Prostate gland (tissue), 2 donors: ENCODE measurements around the gene S100A6. TPM values are rescaled to one million over a fixed set of nuclear protein-coding genes. Genes with fewer than 3 reads are reported as not detected.

Source experiments
- DNase-seq: peaks from one replicate; pipeline ENCODE4 v3.0.0-alpha.2; 2019; ENCODE audit warnings: low spot score
- H3K27ac ChIP-seq, 2 donors: fragments of 200-600 bp; sonication (generic); 2 replicates each; pipeline ENCODE4 v1.5.1; 2017 to 2019
- H3K27me3 ChIP-seq: fragments of 200-600 bp; sonication (generic); replicated peaks from 2 replicates; pipeline ENCODE4 v1.5.1; 2019; ENCODE audit not compliant: insufficient read depth
- H3K36me3 ChIP-seq, 2 donors: fragments of 200-600 bp; sonication (generic); 1 replicate in 1 of 2; 2 replicates in 1 of 2; pipeline versions ENCODE4 v1.5.1 to v1.8.1; 2017 to 2019
- H3K4me1 ChIP-seq: fragments of 200-600 bp; sonication (generic); replicated peaks from 2 replicates; pipeline ENCODE4 v1.5.1; 2019
- H3K4me3 ChIP-seq, 2 donors: fragments of 200-600 bp; sonication (generic); 2 replicates each; pipeline ENCODE4 v1.5.1; 2017 to 2019
- H3K9me3 ChIP-seq: fragments of 200-600 bp; sonication (generic); 2 replicates; pipeline ENCODE4 v1.5.1; 2017
- CTCF ChIP-seq, 4 experiments: fragments of 200-600 bp in 2 of 4; fragments of 450-650 bp in 2 of 4; sonication (generic) in 2 of 4; IDR thresholded peaks; 1 replicate in 3 of 4; 2 replicates in 1 of 4; pipeline ENCODE4 v1.5.1; 2016 to 2019; ENCODE audit warnings: antibody characterized with exemption in 4 of 4, mild to moderate bottlenecking in 2 of 4, moderate library complexity in 2 of 4
- POLR2A ChIP-seq: fragments of 450-650 bp; IDR thresholded peaks from one replicate; pipeline ENCODE4 v1.6.1; 2016; ENCODE audit warnings: antibody characterized with exemption, mild to moderate bottlenecking
- POLR2AphosphoS5 ChIP-seq: sonication (generic); formaldehyde crosslinking; IDR thresholded peaks from one replicate; pipeline ENCODE4 v1.6.1; 2017; ENCODE audit warnings: antibody characterized with exemption
- WGBS: methylation state at CpG from one replicate; pipeline ENCODE4 v1.1.5; 2018; 5-methylcytosine and 5-hydroxymethylcytosine counted together
- intact Hi-C: fragments of 100-400 bp; cut with DNase I; formaldehyde crosslinking; loops from one replicate; pipeline ENCODE4 v1.14.2; 2022
- total RNA-seq, 2 donors: library from RNA; depleted of rRNA; stranded (reverse); fragments of >200 nt; gene quantifications; one replicate each; pipeline ENCODE4 v1.1.0, GENCODE V29; 2016

Gene S100A6
- total RNA-seq, 2 donors from 2014 or later, result 184 to 279 TPM

- TF ChIP-seq POLR2AphosphoS5, result no peak
- no peak for TF ChIP-seq POLR2A
- TF ChIP-seq CTCF (IDR thresholded peaks at IDR 0.05), result no peak
- intact Hi-C loops, result no loop called here
- no peak overlapping the region for H3K27ac ChIP-seq
- 2% methylated on average over 2 of the region's 2 CpGs for WGBS
- H3K4me3 ChIP-seq, result no peak overlapping the region
- H3K36me3 ChIP-seq, result no peaks in the 10 kb centered on the region
- H3K4me1 ChIP-seq, result no peaks in the 10 kb centered on the region
- no peaks in the 10 kb centered on the region for H3K27me3 ChIP-seq
- no peak for DNase-seq
- H3K9me3 ChIP-seq, result no peaks in the 10 kb centered on the region
Observed at GRCh38 chr1:153498746-153499145, 37.0 kb downstream of the S100A6 start.

- Histone ChIP-seq H3K27me3 (no peaks in the 10 kb centered on the region), H3K9me3 (no peaks in the 10 kb centered on the region), H3K36me3 (no peaks in the 10 kb centered on the region), H3K4me1 (no peaks in the 10 kb centered on the region), H3K4me3 (no peak overlapping the region), H3K27ac (no peak overlapping the region)
- 74% methylated on average over 6 of the region's 6 CpGs for WGBS
- intact Hi-C loops, result loop anchor here (1.0 kb wide), 1 partner anchor 143 kb away; no protein-coding TSS in a partner anchor
- no peak for DNase-seq
- TF ChIP-seq POLR2A (no peak), CTCF (IDR thresholded peaks at IDR 0.05) (no peak), POLR2AphosphoS5 (no peak)
Observed at GRCh38 chr1:153495536-153495935, 40.3 kb downstream of the S100A6 start.

GRCh38 chr1:153494976-153495535 lies 40.7 kb downstream of the S100A6 start:
- intact Hi-C loops, result loop anchor here (1.0 kb wide), 1 partner anchor 143 kb away; no protein-coding TSS in a partner anchor
- Histone ChIP-seq H3K4me1 (no peaks in the 10 kb centered on the region), H3K36me3 (no peaks in the 10 kb centered on the region), H3K27ac (no peak overlapping the region), H3K4me3 (no peak overlapping the region), H3K9me3 (no peaks in the 10 kb centered on the region), H3K27me3 (no peaks in the 10 kb centered on the region)
- 47% methylated on average over 6 of the region's 6 CpGs for WGBS
- TF ChIP-seq POLR2AphosphoS5 (no peak), POLR2A (no peak), CTCF (IDR thresholded peaks at IDR 0.05) (peak; percentile 75 to 92 (median 84))
- DNase-seq, result peak; percentile 27

- 44% methylated on average over 6 of the region's 6 CpGs for WGBS
- no peak overlapping the region for H3K27ac ChIP-seq
- intact Hi-C loops, result no loop called here
- no peaks in the 10 kb centered on the region for H3K27me3 ChIP-seq
- H3K4me3 ChIP-seq, result no peak overlapping the region
- DNase-seq, result no peak
- no peaks in the 10 kb centered on the region for H3K36me3 ChIP-seq
- H3K9me3 ChIP-seq, result no peaks in the 10 kb centered on the region
- H3K4me1 ChIP-seq, result no peaks in the 10 kb centered on the region
- TF ChIP-seq CTCF (IDR thresholded peaks at IDR 0.05) (no peak), POLR2A (no peak), POLR2AphosphoS5 (no peak)
Observed at GRCh38 chr1:153493343-153493960, 42.3 kb downstream of the S100A6 start.
